ENCODE measurements around the gene THAP2. TPM values are rescaled to one million over a fixed set of nuclear protein-coding genes. Genes with fewer than 3 reads are reported as not detected.
"Not testable (repeated sequence)": the region's sequence is repeated elsewhere in the genome, so short reads cannot be mapped to it uniquely, and the experiment has no call there.

THAP2 gene
- total and polyA plus RNA-seq, 8 donors = 0.87 to 4.3 (median 1.8) TPM; not detected in 1

DNA sequence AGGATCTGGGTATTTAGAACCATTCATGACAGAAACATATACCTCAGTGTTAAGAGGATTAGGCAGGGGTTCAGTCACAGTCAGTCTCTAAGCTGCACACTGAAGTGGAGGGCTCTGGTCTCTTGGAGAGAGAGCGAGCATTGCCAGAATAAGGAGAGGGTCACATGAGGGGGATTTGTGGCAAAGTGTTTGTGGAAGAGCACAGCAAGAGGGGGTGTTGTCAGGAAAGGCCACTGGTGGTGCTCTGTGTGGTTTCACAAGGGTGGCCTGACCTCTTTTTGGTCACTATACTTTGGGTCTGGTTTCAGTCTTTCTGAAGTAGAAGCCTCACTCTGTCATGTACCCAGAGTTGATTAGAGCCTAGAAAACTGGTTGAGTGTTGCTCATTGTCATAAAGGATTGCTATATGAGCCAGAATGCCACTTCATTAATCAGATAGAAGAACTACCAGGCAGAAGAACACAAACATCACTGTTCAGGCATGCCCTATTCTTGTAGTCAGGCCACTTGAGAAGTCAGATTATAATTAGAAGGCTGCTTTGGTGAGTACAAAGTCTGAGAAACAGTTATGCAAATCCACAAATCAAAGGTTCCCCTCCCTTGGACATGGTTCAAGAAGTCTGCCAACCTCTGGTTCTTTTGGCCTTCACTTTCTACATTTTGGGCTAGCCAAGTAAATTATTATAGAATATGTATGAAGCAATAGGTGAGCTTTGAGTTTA lies 30.2 kb downstream of the THAP2 start:
- Histone ChIP-seq H3K4me3 (no peak overlapping the region), H3K27ac (peak overlapping the region in 1 of 5 donors; percentile 9), H3K27me3 (no peaks in the 10 kb centered on the region), H3K9me3 (no peaks in the 10 kb centered on the region), H3K4me1 (peaks cover 0 to 23% (median 11%) of the 10 kb centered on the region in 4 donors), H3K36me3 (peaks cover 21 to 34% (median 31%) of the 10 kb centered on the region in 4 donors)
- TF ChIP-seq, protein P1, sequence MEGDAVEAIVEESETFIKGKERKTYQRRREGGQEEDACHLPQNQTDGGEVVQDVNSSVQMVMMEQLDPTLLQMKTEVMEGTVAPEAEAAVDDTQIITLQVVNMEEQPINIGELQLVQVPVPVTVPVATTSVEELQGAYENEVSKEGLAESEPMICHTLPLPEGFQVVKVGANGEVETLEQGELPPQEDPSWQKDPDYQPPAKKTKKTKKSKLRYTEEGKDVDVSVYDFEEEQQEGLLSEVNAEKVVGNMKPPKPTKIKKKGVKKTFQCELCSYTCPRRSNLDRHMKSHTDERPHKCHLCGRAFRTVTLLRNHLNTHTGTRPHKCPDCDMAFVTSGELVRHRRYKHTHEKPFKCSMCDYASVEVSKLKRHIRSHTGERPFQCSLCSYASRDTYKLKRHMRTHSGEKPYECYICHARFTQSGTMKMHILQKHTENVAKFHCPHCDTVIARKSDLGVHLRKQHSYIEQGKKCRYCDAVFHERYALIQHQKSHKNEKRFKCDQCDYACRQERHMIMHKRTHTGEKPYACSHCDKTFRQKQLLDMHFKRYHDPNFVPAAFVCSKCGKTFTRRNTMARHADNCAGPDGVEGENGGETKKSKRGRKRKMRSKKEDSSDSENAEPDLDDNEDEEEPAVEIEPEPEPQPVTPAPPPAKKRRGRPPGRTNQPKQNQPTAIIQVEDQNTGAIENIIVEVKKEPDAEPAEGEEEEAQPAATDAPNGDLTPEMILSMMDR (IDR thresholded peaks at IDR 0.05) = no peak
- TF ChIP-seq EP300 (IDR thresholded peaks at IDR 0.05) = no peak
- TF ChIP-seq POLR2A (IDR thresholded peaks at IDR 0.05) = no peak
- no peak for TF ChIP-seq POLR2AphosphoS5 (IDR thresholded peaks at IDR 0.05)
- intact Hi-C loops (cut with DNase I; ENCODE audit: low total_unique reads) = no loop called here
- no peak for DNase-seq
- WGBS, 5 donors = 95 to 100% (median 100%) methylated on average over 1 of the region's 1 CpG

DNA sequence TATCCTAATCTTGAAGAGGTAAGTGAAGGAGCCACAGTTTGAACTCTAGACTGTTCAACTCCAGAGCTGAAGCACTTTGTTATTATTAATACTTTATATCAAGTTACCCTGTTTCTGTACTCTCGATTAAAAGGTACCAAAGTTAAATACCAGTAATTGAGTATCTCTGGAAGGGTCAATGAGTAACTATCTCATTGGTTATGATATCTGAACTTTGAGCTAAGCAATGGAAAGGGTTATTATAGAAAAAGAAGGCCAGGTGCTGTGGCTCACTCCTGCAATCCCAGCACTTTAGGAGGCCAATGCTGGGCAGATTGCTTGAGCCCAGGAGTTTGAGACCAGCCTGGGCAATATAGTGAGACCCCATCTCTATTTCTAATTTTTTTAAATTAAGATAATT lies 31.7 kb downstream of the THAP2 start:
- Histone ChIP-seq H3K9me3 (no peaks in the 10 kb centered on the region), H3K36me3 (peaks cover 25 to 47% (median 46%) of the 10 kb centered on the region in 4 donors), H3K4me1 (peaks cover 0 to 16% (median 8%) of the 10 kb centered on the region in 4 donors), H3K27me3 (no peaks in the 10 kb centered on the region), H3K27ac (no peak overlapping the region), H3K4me3 (no peak overlapping the region)
- no peak for TF ChIP-seq POLR2AphosphoS5 (IDR thresholded peaks at IDR 0.05)
- TF ChIP-seq EP300 (IDR thresholded peaks at IDR 0.05) = no peak
- TF ChIP-seq, protein P1 (IDR thresholded peaks at IDR 0.05) = no peak
- no peak for TF ChIP-seq POLR2A (IDR thresholded peaks at IDR 0.05)
- no peak for DNase-seq
- intact Hi-C loops (cut with DNase I; ENCODE audit: low total_unique reads) = no loop called here
- WGBS, 5 donors = 76 to 97% (median 90%) methylated on average over 1 of the region's 1 CpG

DNA sequence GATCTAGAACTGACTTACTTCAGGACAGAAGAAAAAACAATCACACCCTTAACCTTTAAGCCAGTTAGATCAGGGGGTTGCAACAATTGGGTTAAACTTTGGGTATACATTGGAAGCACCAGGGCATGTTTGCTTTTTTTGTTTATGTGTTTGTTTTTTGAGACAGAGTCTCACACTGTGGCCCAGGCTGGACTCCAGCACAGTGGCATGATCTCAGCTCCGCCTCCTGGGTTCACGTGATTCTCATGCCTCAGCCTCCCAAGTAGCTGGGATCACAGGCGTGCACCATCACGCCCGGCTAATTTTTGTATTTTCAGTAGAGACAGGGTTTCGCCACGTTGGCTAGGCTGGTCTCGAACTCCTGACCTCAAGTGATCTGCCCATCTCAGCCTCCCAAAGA lies 38.1 kb downstream of the THAP2 start:
- H3K9me3 ChIP-seq; H3K4me3 ChIP-seq; intact Hi-C loops (cut with DNase I; ENCODE audit: low total_unique reads); H3K4me1 ChIP-seq; H3K27ac ChIP-seq; H3K27me3 ChIP-seq; DNase-seq: not testable (repeated sequence)
- 90 to 96% (median 92%) methylated on average over 8 of the region's 8 CpGs for WGBS, 5 donors
- peaks cover 19 to 71% (median 56%) of the 10 kb centered on the region in 4 donors for H3K36me3 ChIP-seq

DNA sequence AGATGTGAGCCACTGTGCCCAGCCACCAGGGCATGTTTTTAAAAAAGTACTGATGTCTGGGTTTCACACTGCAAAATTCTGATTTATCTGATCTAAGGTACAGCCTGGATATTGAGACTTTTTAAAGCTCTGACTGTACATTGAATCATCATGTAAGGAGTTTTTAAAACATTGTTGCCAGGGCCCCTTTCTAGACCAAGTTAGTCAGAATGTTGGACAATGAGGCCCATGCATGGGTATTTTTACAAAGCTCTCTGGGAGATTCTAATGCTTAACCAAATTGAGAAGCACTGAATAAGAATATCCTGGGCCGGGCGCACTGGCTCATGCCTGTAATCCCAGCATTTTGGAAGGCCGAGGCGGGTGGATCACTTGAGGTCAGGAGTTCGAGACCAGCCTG lies 38.5 kb downstream of the THAP2 start:
- 94 to 100% (median 95%) methylated on average over 5 of the region's 5 CpGs for WGBS, 5 donors
- DNase-seq = no peak
- intact Hi-C loops (cut with DNase I; ENCODE audit: low total_unique reads) = no loop called here
- Histone ChIP-seq H3K27me3 (no peaks in the 10 kb centered on the region), H3K27ac (no peak overlapping the region), H3K36me3 (peaks cover 15 to 67% (median 51%) of the 10 kb centered on the region in 4 donors), H3K9me3 (no peaks in the 10 kb centered on the region), H3K4me1 (no peaks in the 10 kb centered on the region), H3K4me3 (no peak overlapping the region)
- TF ChIP-seq EP300 (IDR thresholded peaks at IDR 0.05) = no peak
- TF ChIP-seq, protein P1 (IDR thresholded peaks at IDR 0.05) = no peak
- TF ChIP-seq POLR2A (IDR thresholded peaks at IDR 0.05) = no peak
- TF ChIP-seq POLR2AphosphoS5 (IDR thresholded peaks at IDR 0.05) = no peak

DNA sequence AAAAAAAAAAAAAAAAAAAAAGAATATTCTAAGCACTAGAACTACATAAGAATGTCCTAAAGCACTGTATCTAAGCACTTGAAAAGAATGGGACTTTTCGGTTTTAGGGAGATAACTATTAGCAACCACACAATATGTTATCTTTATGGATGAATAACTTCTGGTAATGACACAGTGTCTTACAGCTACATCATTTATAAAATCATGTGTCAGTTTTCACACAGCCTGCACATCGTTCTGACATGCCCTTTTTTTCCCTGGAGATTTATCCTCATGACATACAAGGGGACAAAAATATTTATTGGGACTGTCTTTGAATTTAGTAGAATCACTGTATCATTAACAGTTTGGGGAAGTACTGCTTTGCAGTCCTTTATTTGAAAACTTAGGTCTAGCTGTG lies 39.1 kb downstream of the THAP2 start:
- 81 to 91% (median 85%) methylated on average over 2 of the region's 2 CpGs for WGBS, 5 donors
- Histone ChIP-seq H3K36me3 (peaks cover 11 to 61% (median 45%) of the 10 kb centered on the region in 4 donors), H3K9me3 (no peaks in the 10 kb centered on the region), H3K27ac (no peak overlapping the region), H3K4me1 (no peaks in the 10 kb centered on the region), H3K4me3 (no peak overlapping the region), H3K27me3 (no peaks in the 10 kb centered on the region)
- TF ChIP-seq EP300 (IDR thresholded peaks at IDR 0.05) (no peak), POLR2A (IDR thresholded peaks at IDR 0.05) (no peak), POLR2AphosphoS5 (IDR thresholded peaks at IDR 0.05) (no peak)
- TF ChIP-seq, protein P1 (IDR thresholded peaks at IDR 0.05) = no peak
- no peak for DNase-seq
- intact Hi-C loops (cut with DNase I; ENCODE audit: low total_unique reads) = no loop called here
